HFFc6 (cell line): Measurements from ENCODE around the gene PTPRD. TPM values are rescaled to one million over a fixed set of nuclear protein-coding genes. Genes with fewer than 3 reads are reported as not detected.
"Not testable (repeated sequence)": the region's sequence is repeated elsewhere in the genome, so short reads cannot be mapped to it uniquely, and the experiment has no call there.

Experiments used
- DNase-seq: peaks from one replicate; pipeline ENCODE4 v3.0.0-alpha.2; 2018
- H3K27ac Mint-ChIP-seq: 2 replicates; pipeline ENCODE4 v1.8.0; 2020; ENCODE audit warnings: mild to moderate bottlenecking, mixed read lengths
- H3K27me3 Mint-ChIP-seq: 2 replicates; pipeline ENCODE4 v1.8.0; 2021; ENCODE audit warnings: mild to moderate bottlenecking, moderate library complexity, mixed read lengths; ENCODE audit not compliant: insufficient read depth
- H3K36me3 Mint-ChIP-seq: 2 replicates; pipeline ENCODE4 v1.8.0; 2021; ENCODE audit warnings: low read depth, mixed read lengths
- H3K4me1 Mint-ChIP-seq: 2 replicates; pipeline ENCODE4 v1.8.0; 2020; ENCODE audit warnings: low read depth, mixed read lengths
- H3K4me3 Mint-ChIP-seq: 2 replicates; pipeline ENCODE4 v1.8.0; 2020; ENCODE audit warnings: mild to moderate bottlenecking, moderate library complexity, mixed read lengths
- H3K9me3 Mint-ChIP-seq: 2 replicates; pipeline ENCODE4 v1.8.0; 2020; ENCODE audit warnings: mild to moderate bottlenecking, mixed read lengths
- total RNA-seq, 6 experiments: library from RNA; stranded (reverse); fragmentation: NEBNext Ultra II Directional; extraction: Animal tissue kit (Norgen Biotek cat#: 25700); gene quantifications; 2 replicates in 1 of 6; 3 replicates in 5 of 6; pipeline ENCODE4 v1.2.3, GENCODE V29; 2021
- TF ChIP-seq, protein P1 (sequence below): fragments of 200-600 bp; sonication (generic); IDR thresholded peaks from 2 replicates; pipeline ENCODE4 v1.5.0; 2021; ENCODE audit warnings: antibody characterized with exemption, mild to moderate bottlenecking

Gene PTPRD
- total RNA-seq, 6 experiments from 2014 or later: not detected

DNA sequence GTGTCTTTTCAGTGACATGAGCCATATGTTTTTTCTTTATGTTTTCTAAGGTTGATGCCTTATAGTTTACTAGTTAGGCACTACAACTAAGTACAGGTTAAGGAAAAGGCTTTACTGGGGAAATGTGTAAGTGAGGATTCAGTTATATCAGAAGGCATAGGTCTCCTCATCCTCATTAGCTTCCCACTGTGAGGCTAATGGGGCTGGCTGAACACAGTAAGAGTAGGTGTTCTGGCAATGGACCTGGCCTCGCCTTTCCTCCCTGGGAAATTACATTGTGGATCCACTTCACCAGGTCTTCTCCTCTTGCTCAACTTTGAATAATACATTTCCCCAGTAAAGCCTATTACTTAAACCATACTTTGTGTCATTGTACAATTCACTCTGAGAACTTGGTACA, 225.5 kb downstream of the PTPRD start:
- Mint-ChIP-seq H3K36me3 (no peaks in the 10 kb centered on the region; the same call in 1 of the 2 replicates), H3K9me3 (peaks cover 20% of the 10 kb centered on the region), H3K27ac (no peak overlapping the region), H3K27me3 (peaks cover 4% of the 10 kb centered on the region; the same call in 1 of the 2 replicates), H3K4me3 (no peak overlapping the region), H3K4me1 (no peaks in the 10 kb centered on the region)
- TF ChIP-seq, protein P1, sequence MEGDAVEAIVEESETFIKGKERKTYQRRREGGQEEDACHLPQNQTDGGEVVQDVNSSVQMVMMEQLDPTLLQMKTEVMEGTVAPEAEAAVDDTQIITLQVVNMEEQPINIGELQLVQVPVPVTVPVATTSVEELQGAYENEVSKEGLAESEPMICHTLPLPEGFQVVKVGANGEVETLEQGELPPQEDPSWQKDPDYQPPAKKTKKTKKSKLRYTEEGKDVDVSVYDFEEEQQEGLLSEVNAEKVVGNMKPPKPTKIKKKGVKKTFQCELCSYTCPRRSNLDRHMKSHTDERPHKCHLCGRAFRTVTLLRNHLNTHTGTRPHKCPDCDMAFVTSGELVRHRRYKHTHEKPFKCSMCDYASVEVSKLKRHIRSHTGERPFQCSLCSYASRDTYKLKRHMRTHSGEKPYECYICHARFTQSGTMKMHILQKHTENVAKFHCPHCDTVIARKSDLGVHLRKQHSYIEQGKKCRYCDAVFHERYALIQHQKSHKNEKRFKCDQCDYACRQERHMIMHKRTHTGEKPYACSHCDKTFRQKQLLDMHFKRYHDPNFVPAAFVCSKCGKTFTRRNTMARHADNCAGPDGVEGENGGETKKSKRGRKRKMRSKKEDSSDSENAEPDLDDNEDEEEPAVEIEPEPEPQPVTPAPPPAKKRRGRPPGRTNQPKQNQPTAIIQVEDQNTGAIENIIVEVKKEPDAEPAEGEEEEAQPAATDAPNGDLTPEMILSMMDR: no peak
- DNase-seq: no peak

DNA sequence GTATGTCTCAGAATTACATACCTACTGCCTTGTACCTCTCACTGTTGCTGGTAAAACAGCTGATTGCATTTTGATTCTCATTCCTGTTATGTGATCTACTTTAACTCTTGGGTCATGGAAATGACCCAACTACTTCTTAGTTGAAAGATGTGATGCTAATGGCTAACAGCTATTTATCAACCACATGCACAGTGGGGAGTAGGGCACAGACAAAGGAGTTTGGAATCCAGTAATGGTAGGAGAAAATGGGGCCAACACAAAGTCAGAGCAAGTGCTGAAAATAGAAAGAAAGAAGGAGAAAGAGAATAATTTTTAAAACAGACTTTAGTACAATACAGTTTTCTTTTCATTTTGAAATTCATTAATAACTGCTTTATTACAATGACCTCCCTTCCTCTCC, 241.0 kb downstream of the PTPRD start:
- Mint-ChIP-seq H3K4me1 (no peaks in the 10 kb centered on the region), H3K27me3 (peaks cover 1% of the 10 kb centered on the region; the same call in 1 of the 2 replicates), H3K27ac (no peak overlapping the region), H3K4me3 (no peak overlapping the region), H3K9me3 (peaks cover 7% of the 10 kb centered on the region), H3K36me3 (no peaks in the 10 kb centered on the region)
- DNase-seq: no peak
- TF ChIP-seq, protein P1: no peak

DNA sequence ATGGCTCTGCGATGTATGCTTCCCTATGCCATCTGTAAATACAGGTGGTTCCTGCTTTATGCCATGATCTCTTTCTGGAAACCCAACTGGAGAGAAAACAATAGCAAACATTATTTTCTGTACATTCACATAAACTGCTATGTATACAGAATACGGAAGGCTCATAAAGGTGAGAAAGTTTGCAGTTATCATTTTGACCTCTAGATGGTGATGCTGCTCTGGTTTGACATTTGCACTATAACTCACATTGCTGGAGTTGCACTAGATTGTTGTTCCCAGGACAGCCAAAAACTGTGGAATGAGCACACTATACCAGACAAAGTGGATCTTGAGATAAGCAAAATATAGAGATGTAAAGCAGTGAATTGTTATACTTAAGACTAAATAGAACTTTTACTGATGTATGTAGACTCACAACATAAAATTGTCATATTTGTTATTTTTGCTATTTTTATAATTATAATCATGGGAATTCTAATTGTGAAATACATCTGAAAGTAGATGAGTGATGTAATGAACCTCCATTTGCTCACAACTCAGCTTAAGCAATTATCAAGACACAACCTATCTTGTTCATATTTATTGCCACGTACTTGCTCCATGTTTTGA, 246.5 kb downstream of the PTPRD start:
- Mint-ChIP-seq H3K9me3 (peaks cover under 1% of the 10 kb centered on the region; the same call in 1 of the 2 replicates), H3K4me3 (no peak overlapping the region), H3K36me3 (no peaks in the 10 kb centered on the region), H3K27ac (no peak overlapping the region), H3K4me1 (no peaks in the 10 kb centered on the region), H3K27me3 (no peaks in the 10 kb centered on the region; the same call in 1 of the 2 replicates)
- DNase-seq: peak; percentile 1
- TF ChIP-seq, protein P1: peak; percentile 68

DNA sequence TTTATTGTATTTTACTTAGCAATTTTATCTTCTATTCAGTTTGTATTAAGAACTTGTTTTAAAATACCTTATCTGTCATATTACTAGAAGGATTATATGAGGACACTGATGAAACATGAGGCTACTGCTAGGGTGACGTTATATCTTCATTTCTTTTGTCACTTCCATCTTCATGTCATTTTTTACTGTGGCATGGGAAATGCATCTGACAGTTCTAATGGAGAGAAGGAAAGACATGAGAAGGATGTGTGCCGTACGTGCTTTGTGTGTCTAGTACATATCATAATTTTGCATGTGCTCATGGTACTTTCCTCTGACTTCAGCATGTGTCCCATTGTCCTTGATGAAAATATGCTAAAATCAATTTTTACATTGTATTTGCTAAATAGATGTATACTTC, 258.2 kb downstream of the PTPRD start:
- no peak for DNase-seq
- H3K27ac Mint-ChIP-seq: no peak overlapping the region
- no peaks in the 10 kb centered on the region for H3K27me3 Mint-ChIP-seq
- no peak overlapping the region for H3K4me3 Mint-ChIP-seq
- TF ChIP-seq, protein P1: no peak
- no peaks in the 10 kb centered on the region for H3K4me1 Mint-ChIP-seq
- H3K36me3 Mint-ChIP-seq: no peaks in the 10 kb centered on the region
- H3K9me3 Mint-ChIP-seq: peaks cover 4% of the 10 kb centered on the region; the same call in 1 of the 2 replicates

DNA sequence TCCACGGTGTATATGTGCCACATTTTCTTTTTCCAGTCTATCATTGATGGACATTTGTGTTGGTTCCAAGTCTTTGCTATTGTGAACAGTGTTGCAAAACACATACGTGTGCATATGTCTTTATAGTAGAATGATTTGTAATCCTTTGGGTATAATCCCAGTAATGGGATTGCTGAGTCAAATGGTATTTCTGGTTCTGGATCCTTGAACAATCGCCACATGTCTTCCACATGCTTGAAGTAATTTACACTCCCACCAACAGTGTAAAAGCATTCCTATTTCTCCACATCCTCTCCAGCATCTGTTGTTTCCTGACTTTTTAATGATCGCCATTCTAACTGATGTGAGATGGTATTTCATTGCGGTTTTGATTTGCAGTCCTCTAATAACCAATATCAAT, 267.2 kb downstream of the PTPRD start:
- not testable (repeated sequence) for H3K27ac Mint-ChIP-seq, H3K27me3 Mint-ChIP-seq, H3K4me1 Mint-ChIP-seq

DNA sequence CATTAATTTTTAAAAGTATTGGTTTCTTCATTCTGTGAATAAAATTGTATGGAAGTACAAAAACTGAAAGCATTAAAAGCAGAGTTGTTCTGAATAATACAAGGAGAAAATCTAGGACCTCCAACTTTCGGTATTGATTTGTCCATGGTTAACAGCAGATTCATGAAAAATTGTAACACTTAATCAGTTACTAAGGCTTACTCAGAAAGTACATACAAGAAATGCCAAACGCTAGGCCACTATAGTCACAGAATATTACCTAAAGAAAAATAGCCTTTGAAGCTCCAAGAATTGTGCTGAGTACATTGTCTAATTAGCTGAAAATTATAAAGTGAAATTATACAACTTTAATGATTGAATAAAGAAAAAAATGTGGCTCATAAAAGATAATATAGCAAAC, 271.7 kb downstream of the PTPRD start:
- no peaks in the 10 kb centered on the region for H3K4me1 Mint-ChIP-seq
- no peak for DNase-seq
- no peaks in the 10 kb centered on the region; the same call in 1 of the 2 replicates for H3K27me3 Mint-ChIP-seq
- H3K36me3 Mint-ChIP-seq: no peaks in the 10 kb centered on the region
- peaks cover 20% of the 10 kb centered on the region for H3K9me3 Mint-ChIP-seq
- H3K27ac Mint-ChIP-seq: no peak overlapping the region
- H3K4me3 Mint-ChIP-seq: no peak overlapping the region
- TF ChIP-seq, protein P1: no peak

More for the DNA sequence above, 267.2 kb downstream of the PTPRD start:
- not testable (repeated sequence) for DNase-seq, H3K36me3 Mint-ChIP-seq, H3K4me3 Mint-ChIP-seq
- peaks cover 14% of the 10 kb centered on the region for H3K9me3 Mint-ChIP-seq
